GM18867 (cell line): ENCODE data around the gene TRABD2A.
"Not testable (repeated sequence)": the region's sequence is repeated elsewhere in the genome, so short reads cannot be mapped to it uniquely, and the experiment has no call there.

Experiments
- ATAC-seq: cut with Tn5 transposase; IDR thresholded peaks from one replicate; pipeline ENCODE4 v1.9.1; 2021; ENCODE audit warnings: mild to moderate bottlenecking, moderate library complexity; ENCODE audit not compliant: unreplicated experiment

Gene TRABD2A

DNA sequence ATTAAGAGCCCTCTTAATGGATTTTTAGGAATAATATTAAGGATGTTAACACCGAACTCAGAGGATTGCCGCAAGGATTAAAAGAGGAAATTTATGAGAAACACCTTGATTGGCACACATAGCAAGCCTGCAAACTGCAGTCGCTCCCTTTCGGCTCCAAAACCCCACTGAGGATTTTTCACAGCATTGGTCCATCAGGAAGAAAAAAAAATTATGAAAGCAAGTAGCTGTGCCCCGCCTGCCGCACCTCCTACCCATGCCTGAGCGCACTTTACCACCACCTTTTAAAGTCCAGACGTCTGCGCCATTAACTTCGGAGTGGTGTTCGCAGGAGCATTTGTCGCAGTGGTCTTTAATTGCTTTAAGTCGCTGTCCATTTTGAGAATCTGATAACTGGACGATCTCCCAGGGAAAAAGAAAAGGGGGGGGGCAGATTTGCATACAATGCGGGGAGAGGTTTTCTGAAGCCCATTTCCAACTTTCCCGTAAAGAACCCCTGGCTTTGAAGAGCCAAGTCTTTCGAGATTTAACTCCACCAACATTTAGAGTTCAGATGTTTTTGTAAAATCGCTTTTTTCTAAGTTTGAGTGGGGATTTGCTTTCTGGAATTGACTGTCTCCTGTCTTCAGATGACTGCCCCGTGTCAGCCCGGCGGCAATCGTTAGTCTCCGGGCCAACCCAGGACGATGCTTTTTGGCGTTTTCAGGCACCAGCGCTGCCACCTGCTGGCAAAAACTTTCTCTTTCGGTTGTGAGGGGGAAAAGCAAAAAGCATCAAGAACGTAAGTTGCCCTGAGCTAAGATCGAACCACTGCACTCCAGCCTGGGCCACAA lies 913 bp upstream of the TRABD2A start:
- ATAC-seq, result peak; percentile 72

DNA sequence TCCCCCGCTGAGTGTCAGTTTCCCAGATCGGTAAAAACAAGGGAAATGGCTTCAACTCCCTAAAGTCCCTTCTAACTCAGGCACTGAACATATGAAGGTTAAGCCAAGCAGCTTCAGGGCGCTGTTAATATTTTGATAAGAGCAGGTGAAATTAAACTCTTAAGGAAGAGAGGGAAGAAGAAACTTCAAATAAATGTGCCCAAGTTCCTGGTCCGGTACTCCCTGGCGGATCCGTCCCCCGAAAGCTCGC lies 564 bp downstream of the TRABD2A start:
- ATAC-seq, result no peak

DNA sequence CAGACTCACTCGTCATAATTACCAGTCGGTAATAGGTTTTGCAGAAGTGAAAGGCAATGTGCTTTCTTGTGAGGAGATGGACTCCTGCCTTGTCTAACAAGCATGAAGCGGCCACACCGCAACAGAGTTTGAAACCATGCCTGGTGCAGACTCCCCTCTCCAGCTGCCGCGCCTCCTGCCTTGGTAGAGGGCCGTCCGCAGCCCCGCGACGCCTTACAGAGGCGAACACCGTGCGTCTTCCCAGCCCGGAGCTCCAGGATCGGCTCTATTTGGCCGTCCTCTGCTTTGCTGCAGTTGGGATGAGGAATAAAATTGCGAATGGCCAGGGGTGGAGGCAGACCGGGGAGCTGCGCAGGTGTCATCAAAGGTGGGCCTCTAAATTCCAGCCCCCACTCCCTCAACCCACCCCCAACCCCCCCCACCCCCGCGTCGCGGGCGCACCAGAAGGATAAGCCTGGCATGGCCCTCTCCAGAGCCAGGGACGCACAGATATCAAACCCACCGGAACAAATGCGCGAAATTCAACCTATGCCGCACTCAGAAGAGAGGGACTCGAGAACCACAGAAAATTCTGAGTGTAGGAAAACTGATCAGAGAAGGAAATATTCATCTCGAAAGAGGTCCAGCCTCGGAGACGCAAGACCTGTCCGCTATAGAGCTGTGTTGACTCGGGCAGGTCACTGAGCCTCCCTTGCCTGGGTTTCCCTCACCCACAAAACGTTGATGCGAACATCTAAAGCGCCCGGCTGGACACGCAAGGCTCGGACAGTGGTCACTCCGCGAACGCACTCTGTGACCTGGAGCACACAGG lies 1.1 kb downstream of the TRABD2A start:
- ATAC-seq, result peak; percentile 66

DNA sequence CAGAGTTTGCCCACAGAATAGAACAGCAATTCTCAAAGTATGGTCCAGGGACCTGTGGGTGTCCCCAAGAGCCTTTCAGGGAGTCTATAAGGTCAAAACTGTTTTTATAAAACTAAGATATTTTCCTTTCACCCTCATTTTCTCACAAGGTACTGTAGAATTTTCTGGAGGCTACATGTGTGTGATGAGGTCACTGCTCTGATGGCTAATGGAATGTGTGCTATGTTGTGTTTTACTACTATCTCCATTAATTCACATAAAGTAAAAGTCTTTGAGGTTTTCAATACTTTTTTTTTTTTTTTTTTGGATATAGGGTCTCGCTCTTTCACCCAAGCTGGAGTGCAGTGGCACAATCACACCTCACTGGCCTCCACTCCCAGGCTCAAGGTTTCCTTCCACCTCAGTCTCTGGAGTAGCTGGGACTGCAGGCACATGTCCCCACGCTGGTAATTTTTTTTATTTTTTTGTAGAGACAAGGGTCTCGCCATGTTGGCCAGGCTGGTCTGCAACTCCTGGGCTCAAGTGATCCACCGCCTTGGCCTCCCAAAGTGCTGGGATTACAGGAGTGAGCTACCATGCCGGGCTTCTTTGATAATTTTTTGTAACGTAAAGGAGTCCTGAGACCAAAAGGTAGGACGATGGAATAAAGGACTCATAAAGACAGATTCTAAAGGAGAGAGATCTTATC lies 1.8 kb downstream of the TRABD2A start:
- ATAC-seq, result no peak

DNA sequence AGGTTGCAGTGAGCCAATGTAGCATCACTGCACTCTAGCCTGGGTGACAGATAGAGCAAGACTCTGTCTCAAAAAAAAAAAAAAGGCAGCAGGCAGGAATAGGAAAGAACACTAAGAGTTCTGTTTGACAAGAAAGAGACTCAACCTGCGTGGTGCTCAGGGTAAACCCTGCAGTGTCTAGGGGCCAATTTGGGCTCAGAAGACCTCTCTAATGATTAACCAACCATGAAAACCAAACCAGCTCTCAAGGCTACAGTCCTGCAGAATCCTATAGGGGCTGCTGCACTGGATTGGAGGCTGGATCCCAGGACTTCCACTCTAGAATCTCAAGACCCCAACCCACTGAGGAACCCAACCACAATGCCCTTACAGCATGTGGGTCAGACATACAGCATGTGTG lies 2.4 kb downstream of the TRABD2A start:
- no peak for ATAC-seq

DNA sequence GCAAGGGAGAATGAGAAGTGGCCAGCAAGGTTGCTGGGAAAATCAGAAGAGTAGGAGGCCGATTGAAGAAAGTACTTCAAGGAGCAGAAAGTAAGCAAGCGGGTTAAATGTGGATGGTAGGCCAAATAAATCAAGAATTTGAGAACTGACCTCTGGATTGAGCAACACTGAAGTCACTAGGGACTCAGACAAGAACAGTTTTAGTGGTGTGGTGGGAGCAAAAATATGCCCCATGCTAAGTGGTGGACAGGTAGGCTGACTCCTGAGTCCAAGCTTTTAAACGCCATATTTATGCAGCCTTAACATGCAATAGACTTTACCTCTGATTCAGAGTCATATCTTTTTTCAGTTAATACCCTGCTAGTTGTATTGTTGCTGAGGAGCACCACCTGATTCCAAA lies 4.5 kb downstream of the TRABD2A start:
- no peak for ATAC-seq

DNA sequence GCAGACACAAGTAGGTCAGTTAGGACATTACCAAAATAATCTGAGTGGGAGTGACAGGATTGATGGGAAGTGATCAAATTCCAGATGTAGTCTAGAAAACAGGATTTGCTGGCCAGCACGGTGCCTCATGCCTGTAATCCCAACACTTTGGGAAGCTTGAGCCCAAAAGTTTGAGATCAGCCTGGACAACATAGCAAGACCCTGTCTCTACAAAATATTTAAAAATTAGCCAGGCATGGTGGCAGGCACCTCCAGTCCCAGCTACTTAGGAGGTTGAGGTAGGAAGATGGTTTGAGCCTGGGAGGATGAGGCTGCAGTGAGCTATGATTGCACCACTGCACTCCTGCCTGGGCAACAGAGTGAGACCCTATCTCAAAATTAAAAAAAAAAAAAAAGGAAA lies 5.3 kb downstream of the TRABD2A start:
- ATAC-seq, result not testable (repeated sequence)

DNA sequence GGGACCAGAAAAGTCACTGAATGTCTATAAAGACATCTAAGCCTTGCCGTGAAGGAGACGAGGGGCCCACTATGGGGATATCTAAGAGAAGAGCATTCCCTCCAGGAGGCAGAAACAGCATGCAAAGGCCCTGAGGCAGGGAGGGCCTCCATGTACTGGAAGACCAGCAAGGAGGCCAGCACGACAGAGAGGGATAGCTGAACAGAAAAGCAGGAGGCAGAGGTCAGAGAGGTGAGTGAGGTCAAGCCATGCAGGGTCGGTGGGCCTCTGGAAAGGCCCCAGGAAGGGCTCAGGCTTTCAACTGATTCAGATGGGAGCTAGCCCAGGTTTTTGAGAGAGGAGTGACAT lies 5.7 kb downstream of the TRABD2A start:
- no peak for ATAC-seq

DNA sequence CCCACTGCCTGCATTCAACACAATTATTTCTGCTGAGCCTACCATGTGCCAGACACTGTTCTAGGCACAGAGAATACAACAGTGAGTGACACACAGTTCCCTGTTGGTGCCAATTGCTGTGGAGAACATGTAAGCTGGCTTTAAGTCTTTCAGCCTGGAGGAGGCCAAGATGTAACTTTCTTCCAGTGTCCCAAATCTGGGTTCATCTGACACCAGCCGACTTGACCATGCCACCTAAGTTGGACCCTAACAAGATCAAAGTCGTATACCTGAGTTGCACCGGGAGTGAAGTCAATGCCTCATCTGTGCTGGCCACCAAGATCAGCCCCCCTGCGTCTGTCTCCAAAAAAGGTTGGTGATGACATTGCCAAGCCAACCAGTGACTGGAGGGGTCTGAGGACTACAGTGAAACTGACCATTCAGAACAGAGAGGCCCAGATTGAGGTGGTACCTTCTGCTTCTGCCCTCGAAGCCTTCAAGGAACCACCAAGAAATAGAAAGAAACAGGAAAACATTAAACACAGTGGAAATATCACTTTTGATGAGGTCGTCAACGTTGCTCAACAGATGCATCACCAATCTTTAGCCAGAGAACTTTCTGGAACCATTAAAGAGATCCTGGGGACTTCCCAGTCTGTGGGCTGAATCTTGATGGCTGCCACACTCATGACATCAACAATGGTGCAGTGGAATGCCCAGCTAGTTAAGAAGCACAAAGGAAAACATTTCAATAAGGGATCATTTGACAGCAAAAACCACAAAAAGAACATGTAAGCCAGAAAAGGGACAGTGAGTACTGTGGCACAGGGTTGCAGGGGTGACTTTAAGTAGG lies 6.3 kb downstream of the TRABD2A start:
- ATAC-seq, result no peak

DNA sequence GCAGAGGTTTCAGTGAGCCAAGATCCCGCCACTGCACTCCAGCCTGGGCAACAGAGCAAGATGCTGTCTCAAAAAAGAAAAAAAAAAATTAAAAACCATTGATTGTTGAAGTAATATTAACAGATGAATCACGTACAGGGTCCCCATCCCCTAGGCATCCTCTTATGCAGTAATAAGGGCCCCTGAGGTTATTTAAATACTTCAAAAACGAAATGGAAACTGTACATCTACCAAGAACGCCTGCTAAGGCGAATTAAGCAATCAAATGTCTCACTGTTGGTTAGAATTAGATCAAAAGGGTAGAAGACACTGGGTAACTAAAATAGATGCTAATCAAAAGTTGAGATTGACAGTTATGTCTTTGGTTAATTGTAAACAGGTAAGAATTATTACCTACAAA lies 7.5 kb downstream of the TRABD2A start:
- ATAC-seq, result no peak

DNA sequence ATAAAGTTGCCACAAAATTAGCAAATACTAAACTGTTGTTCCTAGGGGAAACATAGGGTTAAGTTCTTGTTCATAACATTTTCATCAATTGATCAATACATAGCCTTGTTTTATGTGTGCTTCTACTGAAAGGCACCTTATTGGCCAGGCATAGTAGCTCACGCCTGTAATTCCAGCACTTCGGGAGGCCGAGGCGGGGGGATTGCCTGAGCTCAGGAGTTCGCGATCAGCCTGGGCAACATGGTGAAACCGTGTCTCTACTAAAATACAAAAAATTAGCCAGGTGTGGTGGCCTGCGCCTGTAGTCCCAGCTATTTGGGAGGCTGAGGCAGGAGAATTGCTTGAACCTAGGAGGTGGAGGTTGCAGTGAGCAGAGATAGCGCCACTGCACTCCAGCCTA lies 8.2 kb downstream of the TRABD2A start:
- not testable (repeated sequence) for ATAC-seq

DNA sequence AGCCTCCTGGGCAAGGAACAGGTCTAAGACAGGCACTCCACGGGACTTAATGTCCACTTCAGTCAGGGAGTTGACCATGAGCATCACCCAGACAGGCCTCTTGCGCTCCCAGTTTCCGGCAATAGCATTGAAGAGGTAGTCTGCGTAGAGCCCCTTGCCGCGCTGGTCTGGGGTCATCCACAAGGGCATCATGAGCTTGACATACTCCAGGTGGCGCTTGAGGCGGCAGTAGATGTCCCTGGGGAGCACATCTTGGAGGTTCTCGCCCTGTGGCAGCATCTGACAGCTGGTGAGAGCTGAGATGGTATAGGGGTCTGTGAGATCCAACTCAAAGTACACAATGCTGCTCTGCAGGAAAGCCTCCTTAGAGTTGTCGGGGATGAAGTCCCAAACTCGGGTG lies 10.6 kb downstream of the TRABD2A start:
- peak; percentile 54 for ATAC-seq

DNA sequence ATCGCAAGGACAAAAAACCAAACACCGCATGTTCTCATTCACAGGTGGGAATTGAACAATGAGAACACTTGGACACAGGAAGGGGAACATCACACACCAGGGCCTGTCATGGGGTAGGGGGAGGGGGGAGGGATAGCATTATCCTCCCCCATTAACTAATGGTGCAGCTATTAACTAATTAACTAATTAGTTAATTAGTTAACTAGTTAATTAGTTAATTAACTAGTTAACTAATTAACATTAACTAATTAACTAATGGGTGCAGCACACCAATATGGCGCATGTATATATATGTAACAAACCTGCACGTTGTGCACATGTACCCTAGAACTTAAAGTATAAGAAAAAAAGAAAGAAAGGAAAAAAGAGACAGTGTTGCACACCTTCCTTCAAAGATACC lies 12.6 kb downstream of the TRABD2A start:
- not testable (repeated sequence) for ATAC-seq

DNA sequence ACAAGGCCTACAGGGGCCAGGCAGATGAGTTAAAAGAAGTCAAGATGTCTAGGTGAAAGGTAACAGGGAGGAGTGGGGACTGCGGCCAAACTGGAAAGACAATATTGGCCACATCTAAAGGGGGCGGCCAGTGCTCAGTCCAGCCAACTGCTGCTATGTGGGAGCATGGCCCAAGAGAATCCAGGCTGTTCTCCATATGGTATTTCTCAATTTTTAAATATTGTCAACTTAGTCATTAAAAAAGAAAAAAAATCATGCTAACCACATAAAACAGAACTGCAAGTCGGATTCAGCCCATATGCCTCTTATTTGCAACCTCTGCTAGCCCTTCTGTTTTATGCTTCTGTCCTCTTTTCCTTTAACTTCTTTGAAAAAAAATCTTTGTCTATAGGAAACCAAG lies 14.8 kb downstream of the TRABD2A start:
- ATAC-seq, result no peak

DNA sequence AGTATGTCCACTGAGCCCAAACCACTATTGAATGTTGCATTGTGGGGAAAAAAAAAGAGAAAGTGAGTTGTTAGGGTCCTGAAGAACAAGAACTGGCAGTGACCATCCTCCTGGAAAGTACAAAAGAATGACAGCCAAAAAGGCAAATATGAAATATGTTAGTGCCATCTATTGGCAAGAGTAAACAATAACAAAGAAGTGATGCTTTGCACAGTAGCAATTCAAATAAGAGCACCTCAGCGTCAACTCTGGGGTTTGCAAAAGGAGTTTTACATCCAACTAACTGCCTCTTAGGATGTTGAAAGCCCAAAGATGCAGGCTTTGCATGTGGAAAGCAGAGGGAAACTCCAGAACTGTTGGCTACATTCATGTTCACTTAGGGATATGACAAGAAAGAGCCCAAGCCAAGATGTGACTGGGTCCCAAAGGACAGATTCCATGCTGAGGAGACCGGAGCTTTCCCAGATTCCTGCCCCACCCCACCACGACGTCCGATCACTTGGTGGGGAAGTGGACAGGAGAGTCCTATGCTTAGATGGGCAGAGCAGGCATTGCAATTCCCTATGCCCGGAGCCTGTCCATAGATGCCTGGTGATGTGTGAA lies 15.6 kb downstream of the TRABD2A start:
- peak; percentile 80 for ATAC-seq

DNA sequence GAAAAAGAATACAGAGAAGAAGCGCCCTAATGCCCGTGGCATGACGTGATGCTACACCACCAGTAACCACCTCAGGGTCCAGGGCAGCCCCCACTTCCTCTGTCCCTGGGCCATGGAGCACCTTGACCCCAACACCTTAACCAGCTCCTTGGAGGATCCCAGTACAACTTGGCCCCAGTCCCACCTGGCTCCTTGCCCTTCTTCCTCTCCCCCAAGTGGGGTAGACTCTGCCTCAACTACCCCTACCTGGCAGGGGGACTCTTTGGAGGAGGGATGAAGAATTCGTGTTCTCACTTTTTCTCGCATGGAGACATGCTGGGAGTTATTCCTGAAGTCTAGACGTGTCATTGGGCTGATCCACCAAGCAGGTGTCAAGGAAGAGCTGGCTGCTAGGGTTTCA lies 18.9 kb downstream of the TRABD2A start:
- ATAC-seq, result no peak

DNA sequence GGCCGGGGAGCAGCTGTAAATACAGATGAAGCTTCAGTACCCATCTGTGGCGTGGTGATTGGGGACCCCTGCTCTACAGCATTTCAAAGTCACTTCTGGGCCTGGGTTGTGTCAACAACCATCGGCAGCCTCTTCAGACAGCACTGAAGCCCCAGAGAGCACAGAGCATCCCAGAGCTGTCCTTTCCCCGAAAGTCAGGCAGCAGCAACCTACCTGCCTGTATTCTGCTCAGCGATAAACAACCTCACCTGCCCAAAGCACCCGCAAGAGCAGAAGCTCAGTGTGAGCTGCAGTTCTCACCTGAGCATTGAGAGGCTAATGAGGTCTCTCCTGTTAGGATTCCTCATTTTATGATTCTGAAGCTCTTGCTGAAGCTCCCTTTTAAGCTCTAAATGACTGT lies 19.3 kb downstream of the TRABD2A start:
- no peak for ATAC-seq

DNA sequence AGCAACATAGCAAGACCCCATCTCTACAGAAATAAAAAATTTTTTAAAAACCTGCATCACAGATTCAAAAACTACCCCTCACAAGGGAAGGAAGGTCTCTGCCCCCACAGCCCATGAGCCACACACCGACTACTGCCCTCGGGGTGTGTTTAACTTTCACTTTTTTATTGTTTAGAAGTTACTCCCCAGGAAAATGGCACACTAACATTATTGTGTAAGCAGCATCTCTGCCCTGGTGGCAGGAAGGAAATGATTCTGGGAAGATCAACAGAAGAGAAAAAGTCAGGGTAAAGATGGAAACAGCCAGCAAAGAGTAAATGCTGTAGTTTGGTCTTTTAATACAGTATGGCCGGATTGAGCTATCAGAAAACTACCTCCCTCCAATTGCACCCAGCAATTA lies 21.9 kb downstream of the TRABD2A start:
- no peak for ATAC-seq

DNA sequence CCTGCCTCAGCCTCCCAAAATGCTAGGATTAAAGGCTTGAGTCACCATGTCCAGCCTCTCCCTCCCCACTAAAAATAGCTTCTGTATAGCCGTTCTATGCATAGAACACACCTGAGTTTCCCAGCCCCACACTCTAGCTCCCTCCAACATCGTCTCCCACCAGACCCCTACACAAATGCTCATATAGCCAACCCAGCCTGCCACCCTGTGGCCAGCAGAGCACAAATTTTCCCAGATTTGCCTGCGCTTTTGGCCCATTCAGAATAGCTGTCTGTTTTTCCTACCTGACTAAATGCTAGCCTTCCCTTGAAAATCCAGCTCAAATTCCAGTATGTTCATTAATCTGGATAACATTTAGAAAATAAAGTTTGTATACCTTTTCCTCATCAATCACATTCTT lies 22.8 kb downstream of the TRABD2A start:
- no peak for ATAC-seq

DNA sequence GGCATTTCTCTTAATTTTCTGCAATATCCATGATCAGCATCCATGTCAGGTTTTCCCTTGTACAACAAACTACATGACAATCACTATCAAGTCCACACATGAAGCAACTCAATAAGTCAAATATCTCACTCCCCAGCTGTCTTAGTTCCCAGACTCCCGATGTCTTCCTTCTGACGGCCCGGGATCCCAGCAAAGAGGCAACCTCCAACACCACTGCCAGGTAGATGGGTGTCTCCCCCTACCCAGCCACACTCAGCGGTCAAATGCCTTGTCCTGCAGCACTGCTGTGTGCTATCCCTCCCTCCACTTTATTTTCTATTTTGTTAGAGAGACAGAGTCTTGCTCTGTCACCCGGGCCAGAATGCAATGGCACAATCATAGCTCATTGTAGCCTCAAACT lies 23.3 kb downstream of the TRABD2A start:
- ATAC-seq, result no peak

DNA sequence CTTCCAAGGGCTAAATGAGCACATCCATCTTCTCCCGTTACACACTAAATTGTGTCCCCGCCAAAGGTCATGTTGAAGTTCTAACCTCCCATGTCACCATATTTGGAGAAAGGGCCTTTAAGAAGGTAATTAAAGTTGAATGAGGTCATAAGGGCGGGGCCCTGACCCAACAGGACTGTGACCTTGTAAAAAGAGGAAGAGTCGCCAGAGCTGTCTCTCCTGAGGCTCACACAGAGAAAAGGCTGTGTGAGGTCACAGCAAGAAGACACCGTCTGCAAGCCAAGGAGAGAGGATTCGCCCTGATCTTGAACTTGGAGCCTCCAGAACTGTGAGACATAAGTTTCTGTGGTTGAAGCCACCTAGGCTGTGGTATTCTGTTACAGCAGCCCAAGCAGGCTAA lies 24.1 kb downstream of the TRABD2A start:
- ATAC-seq, result peak; percentile 91
